RWPE2 (cell line): ENCODE measurements around the gene NFKBIB.
"Not testable (repeated sequence)": the region's sequence is repeated elsewhere in the genome, so short reads cannot be mapped to it uniquely, and the experiment has no call there.

Experiments
- ATAC-seq: fragments of 200-7000 bp; cut with Tn5 transposase; 3 replicates; pipeline ENCODE4 v1.9.1; 2021; ENCODE audit warnings: low read depth
- DNase-seq: peaks from one replicate; pipeline ENCODE4 v3.0.0-alpha.2; 2020; ENCODE audit warnings: low spot score
- H3K27ac ChIP-seq: fragments of 450-650 bp; 2 replicates; pipeline ENCODE4 v1.5.1; 2017; ENCODE audit warnings: mild to moderate bottlenecking; ENCODE audit not compliant: poor library complexity, severe bottlenecking
- H3K27me3 ChIP-seq: fragments of 250-450 bp; sonication (Bioruptor Pico); 2 replicates; pipeline ENCODE4 v1.5.1; 2021; ENCODE audit warnings: mild to moderate bottlenecking, moderate library complexity; ENCODE audit not compliant: insufficient read depth, poor library complexity, severe bottlenecking
- H3K36me3 ChIP-seq: fragments of 250-450 bp; sonication (Bioruptor Pico); 2 replicates; pipeline ENCODE4 v1.5.1; 2020; ENCODE audit warnings: low read depth, mild to moderate bottlenecking, moderate library complexity
- H3K4me1 ChIP-seq: fragments of 250-450 bp; sonication (Bioruptor Pico); 2 replicates; pipeline ENCODE4 v1.5.1; 2021; ENCODE audit warnings: mild to moderate bottlenecking, moderate library complexity; ENCODE audit not compliant: insufficient read depth, poor library complexity, severe bottlenecking
- H3K4me3 ChIP-seq: fragments of 250-450 bp; sonication (Bioruptor Pico); 2 replicates; pipeline ENCODE4 v1.5.1; 2021; ENCODE audit warnings: mild to moderate bottlenecking, moderate library complexity; ENCODE audit not compliant: severe bottlenecking
- H3K9me3 ChIP-seq: fragments of 250-450 bp; sonication (Bioruptor Pico); 2 replicates; pipeline ENCODE4 v1.5.1; 2021; ENCODE audit warnings: mild to moderate bottlenecking, moderate library complexity; ENCODE audit not compliant: severe bottlenecking
- CTCF ChIP-seq: fragments of 450-650 bp; IDR thresholded peaks from one replicate; pipeline ENCODE4 v1.5.1; 2017; ENCODE audit warnings: mild to moderate bottlenecking, moderate library complexity; ENCODE audit not compliant: poor library complexity, severe bottlenecking

Gene NFKBIB

GRCh38 chr19:38931521-38931793, 31.7 kb downstream of the NFKBIB start:
- ATAC-seq (no peak), DNase-seq (no peak)
- peaks cover 32% of the 10 kb centered on the region for H3K36me3 ChIP-seq
- peak overlapping the region; percentile 59 for H3K4me3 ChIP-seq
- peak overlapping the region; percentile 67 for H3K27ac ChIP-seq
- TF ChIP-seq CTCF = no peak
- no peaks in the 10 kb centered on the region for H3K27me3 ChIP-seq
- no peaks in the 10 kb centered on the region for H3K4me1 ChIP-seq
- H3K9me3 ChIP-seq = no peaks in the 10 kb centered on the region

GRCh38 chr19:38932425-38933179, 32.8 kb downstream of the NFKBIB start:
- no peak for DNase-seq
- TF ChIP-seq CTCF = peak; percentile 39
- no peaks in the 10 kb centered on the region for H3K27me3 ChIP-seq
- ATAC-seq = no peak
- no peaks in the 10 kb centered on the region for H3K4me1 ChIP-seq
- H3K36me3 ChIP-seq = peaks cover 31% of the 10 kb centered on the region
- no peaks in the 10 kb centered on the region for H3K9me3 ChIP-seq
- no peak overlapping the region for H3K27ac ChIP-seq
- H3K4me3 ChIP-seq = no peak overlapping the region

- Histone ChIP-seq H3K4me1 (no peaks in the 10 kb centered on the region), H3K4me3 (no peak overlapping the region), H3K36me3 (peaks cover 24% of the 10 kb centered on the region), H3K9me3 (no peaks in the 10 kb centered on the region), H3K27me3 (no peaks in the 10 kb centered on the region), H3K27ac (no peak overlapping the region)
- no peak for TF ChIP-seq CTCF
- ATAC-seq = no peak
- DNase-seq = no peak
These were observed 33.8 kb downstream of the NFKBIB start for GRCh38 chr19:38933544-38933943.

- no peak for TF ChIP-seq CTCF
- ATAC-seq = no peak
These were observed 40.2 kb downstream of the NFKBIB start for GRCh38 chr19:38939957-38940356.

GRCh38 chr19:38941466-38941865, 41.7 kb downstream of the NFKBIB start:
- not testable (repeated sequence) for H3K4me1 ChIP-seq, H3K27ac ChIP-seq, DNase-seq, H3K4me3 ChIP-seq, ATAC-seq, H3K27me3 ChIP-seq, H3K36me3 ChIP-seq, H3K9me3 ChIP-seq

More at GRCh38 chr19:38939957-38940356, 40.2 kb downstream of the NFKBIB start:
- no peaks in the 10 kb centered on the region for H3K36me3 ChIP-seq
- H3K27ac ChIP-seq = no peak overlapping the region
- H3K9me3 ChIP-seq = no peaks in the 10 kb centered on the region
- DNase-seq = no peak
- H3K4me1 ChIP-seq = no peaks in the 10 kb centered on the region
- no peaks in the 10 kb centered on the region for H3K27me3 ChIP-seq
- H3K4me3 ChIP-seq = no peak overlapping the region
